ENCODE measurements around the gene ARFRP1. TPM values are rescaled to one million over a fixed set of nuclear protein-coding genes. Genes with fewer than 3 reads are reported as not detected.
A peak's percentile ranks its signal among the peaks of the same experiment; 100 is the strongest.
"Not testable (repeated sequence)": the region's sequence is repeated elsewhere in the genome, so short reads cannot be mapped to it uniquely, and the experiment has no call there.

The ARFRP1 gene
- total and polyA plus RNA-seq, 10 donors: 36.7 to 118 (median 67.3) TPM

- intact Hi-C loops (cut with DNase I; ENCODE audit: low total_unique reads): loop anchor here (10.0 kb wide), 1 partner anchor 119 kb away; the partner anchor contains the start of gene PTK6
- Histone ChIP-seq H3K27me3 (replicated peaks in 1 of 7) (peaks cover 0 to 46% (median 13%) of the 10 kb centered on the region in 7 donors), H3K36me3 (no peaks in the 10 kb centered on the region), H3K4me3 (peak overlapping the region in 7 of 8 donors; percentile 33 to 78 (median 61)), H3K9me3 (no peaks in the 10 kb centered on the region), H3K27ac (peak overlapping the region in 6 of 8 donors; percentile 58 to 81 (median 76)), H3K4me1 (peaks cover 13 to 65% (median 54%) of the 10 kb centered on the region in 6 donors)
- no peak for TF ChIP-seq POLR2AphosphoS5 (IDR thresholded peaks at IDR 0.05)
- no peak for TF ChIP-seq POLR2A (IDR thresholded peaks at IDR 0.05)
- no peak for TF ChIP-seq CTCF (IDR thresholded peaks at IDR 0.05 in 8 of 11, conservative IDR thresholded peaks at IDR 0.05 in 3 of 11)
- WGBS, 5 donors: 42 to 51% (median 46%) methylated on average over 13 to 15 of the region's 15 CpGs
- peak; percentile 61 for DNase-seq
These were observed 53.7 kb downstream of the ARFRP1 start for GRCh38 chr20:63653974-63654668.

- TF ChIP-seq POLR2A (IDR thresholded peaks at IDR 0.05) (no peak), POLR2AphosphoS5 (IDR thresholded peaks at IDR 0.05) (peak; percentile 65 to 84 (median 76))
- H3K27me3 ChIP-seq (replicated peaks in 1 of 7): peaks cover 0 to 46% (median 13%) of the 10 kb centered on the region in 7 donors
- no peaks in the 10 kb centered on the region for H3K9me3 ChIP-seq
- peak within 1 kb of the TSS; percentile 35 to 78 (median 61) for H3K4me3 ChIP-seq
- H3K4me1 ChIP-seq: peaks cover 13 to 58% (median 47%) of the 10 kb centered on the region in 6 donors
- peak; percentile 92 for DNase-seq
- WGBS, 5 donors: 1 to 3% (median 1%) methylated on average over 38 to 71 of the region's 73 CpGs
- peak within 1 kb of the TSS; percentile 4 to 82 (median 71) for H3K27ac ChIP-seq
- no peaks in the 10 kb centered on the region for H3K36me3 ChIP-seq
- intact Hi-C loops (cut with DNase I; ENCODE audit: low total_unique reads): loop anchor here (10.0 kb wide), 1 partner anchor 119 kb away; the partner anchor contains the start of gene PTK6
These were observed 54.5 kb downstream of the ARFRP1 start, which contains the start of gene STMN3 for GRCh38 chr20:63653041-63653973. STMN3 (minus strand) TSS chr20:63653424; CDS start chr20:63653345, 79 bp downstream.

- Histone ChIP-seq H3K4me3 (peak overlapping the region; percentile 35 to 78 (median 61)), H3K36me3 (no peaks in the 10 kb centered on the region), H3K4me1 (peaks cover 7 to 51% (median 39%) of the 10 kb centered on the region in 6 donors), H3K9me3 (no peaks in the 10 kb centered on the region), H3K27ac (peak overlapping the region; percentile 4 to 82 (median 71)), H3K27me3 (replicated peaks in 1 of 7) (peaks cover 0 to 46% (median 13%) of the 10 kb centered on the region in 7 donors)
- peak; percentile 84 for DNase-seq
- no peak for TF ChIP-seq CTCF (IDR thresholded peaks at IDR 0.05 in 8 of 11, conservative IDR thresholded peaks at IDR 0.05 in 3 of 11)
- peak in 2 of 3 donors; percentile 49 to 72 for TF ChIP-seq POLR2AphosphoS5 (IDR thresholded peaks at IDR 0.05)
- no peak for TF ChIP-seq POLR2A (IDR thresholded peaks at IDR 0.05)
- intact Hi-C loops (cut with DNase I; ENCODE audit: low total_unique reads): loop anchor here (10.0 kb wide), 1 partner anchor 118 kb away; the partner anchor contains the start of gene PTK6
- WGBS, 5 donors: 0 to 1% (median 1%) methylated on average over 45 to 91 of the region's 91 CpGs; no CpG with 5 or more reads in 1 of the 5 donors
These were observed 55.4 kb downstream of the ARFRP1 start for GRCh38 chr20:63652192-63652980.

- H3K4me1 ChIP-seq: peaks cover 6 to 46% (median 36%) of the 10 kb centered on the region in 6 donors
- H3K36me3 ChIP-seq: no peaks in the 10 kb centered on the region
- peak overlapping the region in 7 of 8 donors; percentile 51 to 82 (median 75) for H3K27ac ChIP-seq
- TF ChIP-seq POLR2AphosphoS5 (IDR thresholded peaks at IDR 0.05) (no peak), CTCF (IDR thresholded peaks at IDR 0.05 in 8 of 11, conservative IDR thresholded peaks at IDR 0.05 in 3 of 11) (no peak), POLR2A (IDR thresholded peaks at IDR 0.05) (no peak)
- peak; percentile 82 for DNase-seq
- intact Hi-C loops (cut with DNase I; ENCODE audit: low total_unique reads): loop anchor here (10.0 kb wide), 1 partner anchor 117 kb away; the partner anchor contains the start of gene PTK6
- H3K27me3 ChIP-seq (replicated peaks in 1 of 7): peaks cover 0 to 46% (median 13%) of the 10 kb centered on the region in 7 donors
- WGBS, 5 donors: 23 to 40% (median 28%) methylated on average over 1 to 11 of the region's 11 CpGs; no CpG with 5 or more reads in 1 of the 5 donors
- H3K9me3 ChIP-seq: no peaks in the 10 kb centered on the region
- peak overlapping the region in 7 of 8 donors; percentile 50 to 78 (median 61) for H3K4me3 ChIP-seq
These were observed 55.9 kb downstream of the ARFRP1 start for GRCh38 chr20:63651942-63652191.

- H3K27ac ChIP-seq, H3K9me3 ChIP-seq, H3K4me3 ChIP-seq, DNase-seq, H3K36me3 ChIP-seq: not testable (repeated sequence)
- H3K27me3 ChIP-seq (replicated peaks in 1 of 7): peaks cover 0 to 44% (median 13%) of the 10 kb centered on the region in 7 donors
- peaks cover 6 to 45% (median 36%) of the 10 kb centered on the region in 6 donors for H3K4me1 ChIP-seq
- 85 to 94% (median 89%) methylated on average over 3 to 25 of the region's 25 CpGs; no CpG with 5 or more reads in 1 of the 5 donors for WGBS, 5 donors
- intact Hi-C loops (cut with DNase I; ENCODE audit: low total_unique reads): loop anchor here (10.0 kb wide), 1 partner anchor 116 kb away; the partner anchor contains the start of gene PTK6
These were observed 57.3 kb downstream of the ARFRP1 start for GRCh38 chr20:63650486-63650885.

Measured in spleen (tissue), 11 donors.